CD4-positive, alpha-beta T cell (primary cell): ENCODE measurements around the gene RHBDL3. TPM values are rescaled to one million over a fixed set of nuclear protein-coding genes. Genes with fewer than 3 reads are reported as not detected.

Source experiments
- ATAC-seq: fragments of 200-7000 bp; cut with Tn5 transposase; one replicate; pipeline ENCODE4 v1.10.0; 2022; ENCODE audit warnings: mild to moderate bottlenecking; ENCODE audit not compliant: poor library complexity
- CTCF ChIA-PET: fragments of 350-600 bp; sonication (Branson Sonifier 250); formaldehyde crosslinking; loops from one replicate; lab custom pipeline; 2021; ENCODE audit warnings: antibody characterized with exemption, inconsistent platforms; lab: Charles Lee
- POLR2A ChIA-PET: fragments of 350-600 bp; sonication (Branson Sonifier 250); formaldehyde crosslinking; loops from one replicate; lab custom pipeline; 2021; ENCODE audit warnings: antibody characterized with exemption, inconsistent platforms; lab: Charles Lee
- DNase-seq, 14 experiments: peaks; one replicate each; pipeline ENCODE4 v3.0.0-alpha.2; 2013 to 2020; ENCODE audit warnings: mixed read lengths in 2 of 14
- H3K27ac ChIP-seq, 2 donors: one replicate each; pipeline versions ENCODE4 v1.5.1 to v1.7.0; 2013; ENCODE audit warnings: low read length in 2 of 2, low read depth in 1 of 2, mild to moderate bottlenecking in 1 of 2
- H3K27me3 ChIP-seq, 2 experiments: 1 replicate in 1 of 2; 2 replicates in 1 of 2; pipeline versions ENCODE4 v1.6.1 to v1.7.0; 2013; ENCODE audit warnings: low read length in 2 of 2, control low read depth in 1 of 2, mild to moderate bottlenecking in 1 of 2, moderate library complexity in 1 of 2; ENCODE audit not compliant: insufficient read depth in 2 of 2, control insufficient read depth in 1 of 2
- H3K36me3 ChIP-seq: one replicate; pipeline ENCODE4 v1.6.1; 2013; ENCODE audit warnings: low read length, control low read depth; ENCODE audit not compliant: insufficient read depth
- H3K4me1 ChIP-seq: one replicate; pipeline ENCODE4 v1.6.1; 2013; ENCODE audit warnings: low read length, control low read depth; ENCODE audit not compliant: insufficient read depth
- H3K4me3 ChIP-seq: one replicate; pipeline ENCODE4 v1.5.1; 2013; ENCODE audit warnings: mild to moderate bottlenecking, low read length, moderate library complexity
- H3K9me3 ChIP-seq, 2 experiments: 1 replicate in 1 of 2; 2 replicates in 1 of 2; pipeline versions ENCODE4 v1.6.1 to v1.7.0; 2013; ENCODE audit warnings: low read length in 2 of 2, mild to moderate bottlenecking in 2 of 2, control low read depth in 1 of 2, moderate library complexity in 1 of 2; ENCODE audit not compliant: control insufficient read depth in 1 of 2, insufficient read depth in 1 of 2
- H3K27ac Mint-ChIP-seq: one replicate; pipeline ENCODE4 v1.8.0; 2020; ENCODE audit warnings: mixed read lengths
- H3K27me3 Mint-ChIP-seq: one replicate; pipeline ENCODE4 v1.8.0; 2021; ENCODE audit warnings: mixed read lengths
- H3K36me3 Mint-ChIP-seq: one replicate; pipeline ENCODE4 v1.8.0; 2021; ENCODE audit warnings: low read depth, mixed read lengths
- H3K4me1 Mint-ChIP-seq: one replicate; pipeline ENCODE4 v1.8.0; 2021; ENCODE audit warnings: low read depth, mixed read lengths
- H3K4me3 Mint-ChIP-seq: one replicate; pipeline ENCODE4 v1.8.0; 2020; ENCODE audit warnings: mild to moderate bottlenecking, mixed read lengths
- H3K9me3 Mint-ChIP-seq: one replicate; pipeline ENCODE4 v1.8.0; 2020; ENCODE audit warnings: mixed read lengths
- intact Hi-C, 2 experiments: fragments of 100-400 bp; cut with DNase I in 1 of 2; cut with micrococcal nuclease in 1 of 2; formaldehyde crosslinking; loops; one replicate each; pipeline versions ENCODE4 v1.15.1 to v1.9.0; 2023 to 2025; cut with DNase I, micrococcal nuclease
- total RNA-seq, 174 experiments: library from RNA in 2 of 174; stranded (reverse) in 2 of 174; gene quantifications; one replicate each; pipeline ENCODE4 v1.2.3 and lab custom pipeline; 2021 to 2026
- TF ChIP-seq, protein P1 (sequence below): fragments of 200-600 bp; IDR thresholded peaks from one replicate; pipeline ENCODE4 v1.8.0; 2022; ENCODE audit warnings: antibody characterized with exemption, mild to moderate bottlenecking

The RHBDL3 gene
- total RNA-seq, 2 experiments from 2014 or later: 0.08 TPM; not detected in 1

DNA sequence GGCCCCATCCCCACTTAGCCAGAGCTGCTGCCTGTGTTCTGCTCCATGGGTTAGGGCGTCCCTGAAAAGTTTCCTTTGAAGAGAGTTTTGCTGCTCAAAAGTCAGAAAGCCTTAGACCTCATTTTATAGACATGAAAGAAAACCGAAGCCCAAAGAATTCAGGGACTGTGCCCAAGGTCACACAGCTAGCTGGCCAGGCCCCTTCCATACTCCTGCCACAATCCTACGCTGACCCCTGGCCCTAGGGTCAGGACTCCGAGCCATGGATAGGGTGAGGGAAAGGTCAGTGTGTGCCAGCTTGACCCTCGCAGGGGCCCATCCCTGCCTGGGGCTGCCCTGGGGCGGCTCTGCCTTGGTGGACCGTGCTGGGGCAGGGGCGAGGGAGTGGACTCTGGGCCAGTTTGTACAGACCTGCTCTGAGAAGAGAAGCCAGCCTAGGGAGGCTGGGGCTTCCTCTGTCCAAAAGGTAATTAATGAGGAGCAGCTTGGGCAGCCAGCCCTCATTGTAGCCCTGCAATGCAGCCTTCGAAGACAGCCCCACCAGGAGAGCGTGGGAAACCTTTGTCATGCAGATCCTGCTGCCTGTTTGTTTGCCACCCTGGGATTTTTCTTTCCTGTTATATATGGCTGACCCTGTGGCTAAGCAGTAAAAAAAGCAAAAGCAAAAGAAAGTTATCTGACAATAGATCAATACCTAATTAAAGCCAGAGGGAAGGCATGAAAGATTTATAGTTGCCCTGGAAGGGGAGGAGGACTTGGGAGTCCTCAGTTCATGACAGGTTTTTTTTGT is 37.4 kb downstream of the RHBDL3 start:
- no peak for ATAC-seq
- no peak for DNase-seq
- H3K4me1 ChIP-seq: no peaks in the 10 kb centered on the region
- H3K4me3 ChIP-seq: no peak overlapping the region
- intact Hi-C loops: no loop called here
- Mint-ChIP-seq H3K27ac (no peak overlapping the region), H3K4me1 (no peaks in the 10 kb centered on the region), H3K36me3 (no peaks in the 10 kb centered on the region), H3K4me3 (no peak overlapping the region), H3K27me3 (no peaks in the 10 kb centered on the region), H3K9me3 (no peaks in the 10 kb centered on the region)
- CTCF ChIA-PET: no interaction called here
- H3K9me3 ChIP-seq: no peaks in the 10 kb centered on the region
- POLR2A ChIA-PET: no interaction called here
- H3K36me3 ChIP-seq: no peaks in the 10 kb centered on the region
- TF ChIP-seq, protein P1, sequence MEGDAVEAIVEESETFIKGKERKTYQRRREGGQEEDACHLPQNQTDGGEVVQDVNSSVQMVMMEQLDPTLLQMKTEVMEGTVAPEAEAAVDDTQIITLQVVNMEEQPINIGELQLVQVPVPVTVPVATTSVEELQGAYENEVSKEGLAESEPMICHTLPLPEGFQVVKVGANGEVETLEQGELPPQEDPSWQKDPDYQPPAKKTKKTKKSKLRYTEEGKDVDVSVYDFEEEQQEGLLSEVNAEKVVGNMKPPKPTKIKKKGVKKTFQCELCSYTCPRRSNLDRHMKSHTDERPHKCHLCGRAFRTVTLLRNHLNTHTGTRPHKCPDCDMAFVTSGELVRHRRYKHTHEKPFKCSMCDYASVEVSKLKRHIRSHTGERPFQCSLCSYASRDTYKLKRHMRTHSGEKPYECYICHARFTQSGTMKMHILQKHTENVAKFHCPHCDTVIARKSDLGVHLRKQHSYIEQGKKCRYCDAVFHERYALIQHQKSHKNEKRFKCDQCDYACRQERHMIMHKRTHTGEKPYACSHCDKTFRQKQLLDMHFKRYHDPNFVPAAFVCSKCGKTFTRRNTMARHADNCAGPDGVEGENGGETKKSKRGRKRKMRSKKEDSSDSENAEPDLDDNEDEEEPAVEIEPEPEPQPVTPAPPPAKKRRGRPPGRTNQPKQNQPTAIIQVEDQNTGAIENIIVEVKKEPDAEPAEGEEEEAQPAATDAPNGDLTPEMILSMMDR: no peak
- H3K27me3 ChIP-seq: no peaks in the 10 kb centered on the region
- no peak overlapping the region for H3K27ac ChIP-seq

GRCh38 chr17:32303781-32304288 is 38.2 kb downstream of the RHBDL3 start:
- Histone ChIP-seq H3K4me3 (no peak overlapping the region), H3K36me3 (no peaks in the 10 kb centered on the region), H3K9me3 (no peaks in the 10 kb centered on the region), H3K27ac (no peak overlapping the region), H3K27me3 (no peaks in the 10 kb centered on the region), H3K4me1 (no peaks in the 10 kb centered on the region)
- Mint-ChIP-seq H3K4me1 (no peaks in the 10 kb centered on the region), H3K27me3 (no peaks in the 10 kb centered on the region), H3K27ac (no peak overlapping the region), H3K4me3 (no peak overlapping the region), H3K9me3 (no peaks in the 10 kb centered on the region), H3K36me3 (no peaks in the 10 kb centered on the region)
- ATAC-seq (no peak), DNase-seq (no peak)
- TF ChIP-seq, protein P1: no peak
- ChIA-PET CTCF (no interaction called here), POLR2A (no interaction called here)
- intact Hi-C loops: no loop called here

- Mint-ChIP-seq H3K27ac (no peak overlapping the region), H3K4me3 (no peak overlapping the region), H3K36me3 (no peaks in the 10 kb centered on the region), H3K4me1 (no peaks in the 10 kb centered on the region), H3K9me3 (no peaks in the 10 kb centered on the region), H3K27me3 (no peaks in the 10 kb centered on the region)
- no peaks in the 10 kb centered on the region for H3K36me3 ChIP-seq
- H3K27ac ChIP-seq: no peak overlapping the region
- H3K4me1 ChIP-seq: no peaks in the 10 kb centered on the region
- ATAC-seq (no peak), DNase-seq (no peak)
- intact Hi-C loops: no loop called here
- POLR2A ChIA-PET: no interaction called here
- CTCF ChIA-PET: no interaction called here
- H3K27me3 ChIP-seq: no peaks in the 10 kb centered on the region
- H3K4me3 ChIP-seq: no peak overlapping the region
- TF ChIP-seq, protein P1: no peak
- no peaks in the 10 kb centered on the region for H3K9me3 ChIP-seq
These were observed 39.4 kb downstream of the RHBDL3 start for GRCh38 chr17:32305049-32305448.
